DMS114 treated with DMSO at 0.1 percent for 48 hours (cell line): ENCODE results near the gene EXOC3.

Experiments
- DNase-seq: peaks from one replicate; lab custom pipeline; 2025; ENCODE audit not compliant: unreplicated experiment; lab: John Stamatoyannopoulos, UW

Gene EXOC3

GRCh38 chr5:438481-438981, 4.4 kb upstream of the EXOC3 start:
- DNase-seq = no peak

GRCh38 chr5:439181-439580, 3.8 kb upstream of the EXOC3 start:
- no peak for DNase-seq

GRCh38 chr5:439636-440035, 3.3 kb upstream of the EXOC3 start:
- DNase-seq = no peak

GRCh38 chr5:440401-441201, 2.4 kb upstream of the EXOC3 start:
- DNase-seq = no peak

- no peak for DNase-seq
These were observed 1.0 kb upstream of the EXOC3 start for GRCh38 chr5:441996-442334.

GRCh38 chr5:443239-444151, 519 bp downstream of the EXOC3 start:
- DNase-seq = no peak

GRCh38 chr5:444226-444625, 1.2 kb downstream of the EXOC3 start:
- DNase-seq = no peak

GRCh38 chr5:445591-445990, 2.6 kb downstream of the EXOC3 start:
- no peak for DNase-seq

GRCh38 chr5:446066-446882, 3.3 kb downstream of the EXOC3 start:
- no peak for DNase-seq

GRCh38 chr5:446883-447263, 3.9 kb downstream of the EXOC3 start:
- peak; percentile 40 for DNase-seq

- no peak for DNase-seq
These were observed 4.5 kb downstream of the EXOC3 start for GRCh38 chr5:447501-447900.

GRCh38 chr5:448061-448765, 5.2 kb downstream of the EXOC3 start:
- DNase-seq = no peak

- DNase-seq = no peak
These were observed 5.8 kb downstream of the EXOC3 start for GRCh38 chr5:448766-449090.

GRCh38 chr5:449151-449550, 6.2 kb downstream of the EXOC3 start:
- no peak for DNase-seq

- DNase-seq = no peak
These were observed 8.8 kb downstream of the EXOC3 start for GRCh38 chr5:451587-452458.

GRCh38 chr5:452978-453710, 10.2 kb downstream of the EXOC3 start:
- no peak for DNase-seq

GRCh38 chr5:453725-454481, 10.9 kb downstream of the EXOC3 start:
- DNase-seq = no peak

- no peak for DNase-seq
These were observed 12.0 kb downstream of the EXOC3 start for GRCh38 chr5:454936-455335.
